Epithelial cell of prostate (primary cell): ENCODE results near the gene SCN1B.

Experiments
- DNase-seq: peaks from one replicate; pipeline ENCODE4 v3.0.0-alpha.2; 2011; ENCODE audit warnings: low read depth, low spot score
- H3K27ac ChIP-seq: fragments of 450-650 bp; 2 replicates; pipeline ENCODE4 v1.5.1; 2017; ENCODE audit warnings: mild to moderate bottlenecking

The SCN1B gene

GRCh38 chr19:35034005-35034502, 3.8 kb downstream of the SCN1B start:
- H3K27ac ChIP-seq = no peak overlapping the region
- DNase-seq = no peak

- H3K27ac ChIP-seq = no peak overlapping the region
- no peak for DNase-seq
Observed at GRCh38 chr19:35034588-35035382, 4.5 kb downstream of the SCN1B start.

- no peak overlapping the region for H3K27ac ChIP-seq
- no peak for DNase-seq
Observed at GRCh38 chr19:35037716-35038622, 7.7 kb downstream of the SCN1B start.

- no peak for DNase-seq
Observed at GRCh38 chr19:35038623-35039512, 8.6 kb downstream of the SCN1B start.

GRCh38 chr19:35039881-35040825, 9.9 kb downstream of the SCN1B start:
- no peak overlapping the region for H3K27ac ChIP-seq
- no peak for DNase-seq

More at GRCh38 chr19:35038623-35039512, 8.6 kb downstream of the SCN1B start:
- no peak overlapping the region for H3K27ac ChIP-seq

GRCh38 chr19:35040826-35041547, 10.7 kb downstream of the SCN1B start:
- no peak for DNase-seq
- no peak overlapping the region for H3K27ac ChIP-seq

GRCh38 chr19:35041548-35042055, 11.3 kb downstream of the SCN1B start, which contains the start of gene HPN:
HPN (plus strand) TSS chr19:35041721; CDS start chr19:35042507, 786 bp downstream.
- DNase-seq = no peak
- H3K27ac ChIP-seq = no peak within 1 kb of the TSS

- H3K27ac ChIP-seq = no peak overlapping the region
- no peak for DNase-seq
Observed at GRCh38 chr19:35042056-35042730, 11.9 kb downstream of the SCN1B start.

- H3K27ac ChIP-seq = no peak overlapping the region
- DNase-seq = no peak
Observed at GRCh38 chr19:35042954-35043604, 12.8 kb downstream of the SCN1B start.

GRCh38 chr19:35043906-35044305, 13.6 kb downstream of the SCN1B start:
- no peak for DNase-seq
- no peak overlapping the region for H3K27ac ChIP-seq

GRCh38 chr19:35044317-35045117, 14.2 kb downstream of the SCN1B start:
- no peak for DNase-seq
- no peak overlapping the region for H3K27ac ChIP-seq

- no peak for DNase-seq
- H3K27ac ChIP-seq = no peak overlapping the region
Observed at GRCh38 chr19:35045667-35046300, 15.5 kb downstream of the SCN1B start.

GRCh38 chr19:35046461-35046860, 16.2 kb downstream of the SCN1B start:
- DNase-seq = no peak

GRCh38 chr19:35048911-35049411, 18.7 kb downstream of the SCN1B start:
- no peak overlapping the region for H3K27ac ChIP-seq
- no peak for DNase-seq

More at GRCh38 chr19:35046461-35046860, 16.2 kb downstream of the SCN1B start:
- no peak overlapping the region for H3K27ac ChIP-seq

GRCh38 chr19:35049456-35049855, 19.2 kb downstream of the SCN1B start:
- no peak for DNase-seq
- no peak overlapping the region for H3K27ac ChIP-seq
